Activated B cell treated with CpG ODN at 0.5 μM for 24 hours (primary cell): ENCODE results near the gene OR56B4. TPM values are rescaled to one million over a fixed set of nuclear protein-coding genes. Genes with fewer than 3 reads are reported as not detected.
"Not testable (repeated sequence)": the region's sequence is repeated elsewhere in the genome, so short reads cannot be mapped to it uniquely, and the experiment has no call there.

Source experiments
- ATAC-seq: fragments of 200-7000 bp; cut with Tn5 transposase; one replicate; pipeline ENCODE4 v1.10.0; 2021; ENCODE audit warnings: low read depth, mild to moderate bottlenecking, moderate library complexity
- CTCF ChIA-PET: fragments of 350-600 bp; sonication (Branson Sonifier 250); formaldehyde crosslinking; loops from one replicate; lab custom pipeline; 2021; ENCODE audit warnings: antibody characterized with exemption; lab: Charles Lee
- POLR2A ChIA-PET: fragments of 350-600 bp; sonication (Branson Sonifier 250); formaldehyde crosslinking; loops from one replicate; lab custom pipeline; 2021; ENCODE audit warnings: antibody characterized with exemption; lab: Charles Lee
- DNase-seq: peaks from one replicate; pipeline ENCODE4 v3.0.0; 2022
- H3K27ac Mint-ChIP-seq: one replicate; pipeline ENCODE4 v1.8.0; 2020; ENCODE audit warnings: mixed read lengths
- H3K27me3 Mint-ChIP-seq: one replicate; pipeline ENCODE4 v1.8.0; 2021; ENCODE audit warnings: mixed read lengths
- H3K36me3 Mint-ChIP-seq: one replicate; pipeline ENCODE4 v1.8.0; 2021; ENCODE audit warnings: low read depth, mixed read lengths
- H3K4me1 Mint-ChIP-seq: one replicate; pipeline ENCODE4 v1.8.0; 2021; ENCODE audit warnings: mixed read lengths
- H3K4me3 Mint-ChIP-seq: one replicate; pipeline ENCODE4 v1.8.0; 2020; ENCODE audit warnings: mild to moderate bottlenecking, mixed read lengths
- H3K9me3 Mint-ChIP-seq: one replicate; pipeline ENCODE4 v1.8.0; 2020; ENCODE audit warnings: mixed read lengths
- CTCF ChIP-seq: fragments of 200-600 bp; IDR thresholded peaks from one replicate; pipeline ENCODE4 v1.8.0; 2022; ENCODE audit warnings: antibody characterized with exemption, mild to moderate bottlenecking
- intact Hi-C: fragments of 100-400 bp; cut with micrococcal nuclease; formaldehyde crosslinking; loops from one replicate; pipeline ENCODE4 v1.15.1; 2024
- total RNA-seq: library from RNA; stranded (reverse); gene quantifications from 2 replicates; pipeline ENCODE4 v1.2.3, GENCODE V29; 2022

OR56B4 gene
- total RNA-seq, 1 donor from 2014 or later = not detected

GRCh38 chr11:6142936-6143335 is 35.5 kb downstream of the OR56B4 start:
- Mint-ChIP-seq H3K4me3 (no peak overlapping the region), H3K27ac (no peak overlapping the region), H3K4me1 (no peaks in the 10 kb centered on the region), H3K27me3 (peaks cover 4% of the 10 kb centered on the region), H3K36me3 (no peaks in the 10 kb centered on the region), H3K9me3 (no peaks in the 10 kb centered on the region)
- intact Hi-C loops = no loop called here
- no peak for TF ChIP-seq CTCF
- ChIA-PET CTCF (no interaction called here), POLR2A (no interaction called here)
- ATAC-seq (no peak), DNase-seq (no peak)

GRCh38 chr11:6143737-6144136 is 36.3 kb downstream of the OR56B4 start:
- CTCF ChIA-PET, DNase-seq, intact Hi-C loops: not testable (repeated sequence)

GRCh38 chr11:6151117-6151516 is 43.6 kb downstream of the OR56B4 start:
- no peak for ATAC-seq
- no peaks in the 10 kb centered on the region for H3K36me3 Mint-ChIP-seq
- DNase-seq = no peak
- H3K27ac Mint-ChIP-seq = no peak overlapping the region
- H3K4me1 Mint-ChIP-seq = no peaks in the 10 kb centered on the region
- H3K9me3 Mint-ChIP-seq = peaks cover 5% of the 10 kb centered on the region
- no peak overlapping the region for H3K4me3 Mint-ChIP-seq
- no peaks in the 10 kb centered on the region for H3K27me3 Mint-ChIP-seq
- ChIA-PET POLR2A (no interaction called here), CTCF (no interaction called here)
- TF ChIP-seq CTCF = no peak
- intact Hi-C loops = no loop called here

More at GRCh38 chr11:6143737-6144136, 36.3 kb downstream of the OR56B4 start:
- H3K27ac Mint-ChIP-seq, H3K36me3 Mint-ChIP-seq, POLR2A ChIA-PET, H3K4me1 Mint-ChIP-seq, H3K27me3 Mint-ChIP-seq, ATAC-seq, H3K4me3 Mint-ChIP-seq, H3K9me3 Mint-ChIP-seq: not testable (repeated sequence)

- Mint-ChIP-seq H3K36me3 (no peaks in the 10 kb centered on the region), H3K27me3 (no peaks in the 10 kb centered on the region), H3K4me1 (no peaks in the 10 kb centered on the region), H3K9me3 (peaks cover 5% of the 10 kb centered on the region), H3K4me3 (no peak overlapping the region), H3K27ac (no peak overlapping the region)
- DNase-seq (no peak), ATAC-seq (no peak)
- intact Hi-C loops = no loop called here
- ChIA-PET POLR2A (no interaction called here), CTCF (no interaction called here)
- TF ChIP-seq CTCF = no peak
Observed at GRCh38 chr11:6152126-6152525, 44.6 kb downstream of the OR56B4 start.

GRCh38 chr11:6156628-6157359 is 49.3 kb downstream of the OR56B4 start:
- DNase-seq (no peak), ATAC-seq (no peak)
- Mint-ChIP-seq H3K4me3 (no peak overlapping the region), H3K27me3 (peaks cover 4% of the 10 kb centered on the region), H3K9me3 (no peaks in the 10 kb centered on the region), H3K4me1 (no peaks in the 10 kb centered on the region), H3K36me3 (no peaks in the 10 kb centered on the region), H3K27ac (no peak overlapping the region)
- ChIA-PET CTCF (no interaction called here), POLR2A (no interaction called here)
- no peak for TF ChIP-seq CTCF
- intact Hi-C loops = no loop called here

Other genes with a start within 250 kb of the OR56B4 start
- not detected in 2 replicates for gene OR52E8, start 250.0 kb upstream of the OR56B4 start, total RNA-seq
- not detected in 2 replicates for gene OR52E4, start 227.1 kb upstream of the OR56B4 start, total RNA-seq
- gene OR52E5, start 214.5 kb upstream of the OR56B4 start, total RNA-seq = not detected in 2 replicates
- gene OR56A3, start 165.4 kb upstream of the OR56B4 start, total RNA-seq = not detected in 2 replicates
- not detected in 2 replicates for gene OR56A5, start 139.2 kb upstream of the OR56B4 start, total RNA-seq
- gene OR52L1, start 120.7 kb upstream of the OR56B4 start, total RNA-seq = not detected in 2 replicates
- gene OR56A4, start 100.7 kb upstream of the OR56B4 start, total RNA-seq = not detected in 2 replicates
- gene OR56A1, start 76.9 kb upstream of the OR56B4 start, total RNA-seq = not detected in 2 replicates
- not detected in 2 replicates for gene OR52B2, start 62.6 kb downstream of the OR56B4 start, total RNA-seq
- gene OR52W1, start 91.5 kb downstream of the OR56B4 start, total RNA-seq = not detected in 2 replicates
- gene C11orf42, start 97.9 kb downstream of the OR56B4 start, total RNA-seq = not detected in 2 replicates
- gene FHIP1B, start 127.0 kb downstream of the OR56B4 start, total RNA-seq = 27.7 and 32.8 TPM in 2 replicates
- 0.20 and 0.22 TPM in 2 replicates for gene CNGA4, start 131.4 kb downstream of the OR56B4 start, total RNA-seq
- not detected in 2 replicates for gene CCKBR, start 152.2 kb downstream of the OR56B4 start, total RNA-seq
- gene CAVIN3, start 212.8 kb downstream of the OR56B4 start, total RNA-seq = 0.55 TPM in 1 of 2 replicates, not detected in the other